ENCODE data around the gene ACSF3.

ACSF3 gene

DNA sequence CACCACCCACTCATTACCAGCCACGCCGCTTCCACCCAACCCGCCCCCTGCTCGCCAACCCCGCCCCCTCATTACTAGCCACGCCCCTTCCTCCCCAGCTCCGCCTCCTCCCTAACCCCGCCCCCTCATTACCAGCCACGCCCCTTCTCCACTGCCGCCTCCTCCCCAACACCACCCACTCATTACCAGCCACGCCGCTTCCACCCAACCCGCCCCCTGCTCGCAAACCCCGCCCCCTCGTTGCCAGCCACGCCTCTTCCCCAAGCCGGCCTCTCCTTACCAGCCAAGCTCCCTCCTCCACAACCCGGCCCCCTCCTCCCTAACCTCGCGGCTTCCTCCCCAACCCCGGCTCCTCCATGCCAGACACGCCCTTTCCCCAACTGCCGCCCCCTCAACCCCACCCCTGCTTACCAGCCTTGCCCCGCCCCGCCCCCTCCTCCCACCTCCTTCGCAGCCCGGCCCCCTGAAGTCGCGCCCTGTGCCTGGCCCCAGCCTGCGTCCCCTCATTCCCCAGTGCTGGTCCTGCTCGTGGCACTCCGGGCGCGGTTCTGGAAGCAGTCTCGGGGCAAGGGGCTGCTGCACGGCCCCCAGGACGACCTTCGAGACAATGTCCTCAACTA is 99.4 kb downstream of the ACSF3 start:
- DNase-seq (ENCODE audit: low read depth, low spot score) = no peak
- TF ChIP-seq POLR2AphosphoS5 (IDR thresholded peaks at IDR 0.05; ENCODE audit: borderline replicate concordance, low read depth, low read length) = no peak
- no peak for TF ChIP-seq EZH2 (IDR thresholded peaks at IDR 0.05)
- no peak for TF ChIP-seq FOXP2 (optimal IDR thresholded peaks at IDR 0.05; ENCODE audit: control extremely low read depth, extremely low read length, insufficient read depth)
- Histone ChIP-seq H3K9ac (ENCODE audit: insufficient read length) (no peak overlapping the region), H3K9me3 (ENCODE audit: low read depth, low read length) (no peaks in the 10 kb centered on the region), H3K27ac (no peak overlapping the region), H3K36me3 (ENCODE audit: insufficient read depth, low read length) (no peaks in the 10 kb centered on the region), H3K4me3 (no peak overlapping the region)

DNA sequence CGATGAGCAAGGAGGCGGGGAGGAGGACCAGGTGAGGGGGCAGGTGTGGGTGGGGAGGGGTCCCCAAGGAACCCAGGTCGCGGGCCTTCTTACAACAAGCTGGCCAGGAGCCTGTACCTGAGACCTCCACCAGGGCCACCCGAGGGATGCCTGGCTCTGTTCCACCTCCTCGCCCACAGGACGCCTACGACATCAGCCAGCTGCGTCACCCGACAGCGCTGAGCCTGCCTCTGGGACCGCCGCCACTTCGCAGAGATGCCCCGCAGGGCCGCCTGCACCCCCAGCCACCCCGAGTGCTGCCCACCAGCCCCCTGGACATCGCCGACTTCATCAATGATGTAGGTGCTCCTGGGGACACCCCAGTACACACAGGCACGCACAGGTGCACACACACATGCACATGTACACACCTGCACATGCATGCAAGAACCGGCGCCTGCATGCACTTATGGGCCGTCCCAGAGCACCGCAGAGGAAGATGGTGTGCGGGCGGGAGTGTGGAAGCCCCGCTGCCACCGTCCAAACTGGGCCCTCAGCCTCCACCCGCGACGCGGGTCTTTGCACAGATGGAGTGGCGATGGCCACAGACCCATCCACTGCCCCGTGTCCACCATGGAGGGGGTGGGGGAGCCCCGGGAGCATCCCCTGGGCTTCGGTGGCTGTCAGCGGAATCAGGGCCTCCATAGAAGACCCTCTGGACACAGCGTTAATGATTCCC is 100.1 kb downstream of the ACSF3 start:
- H3K27ac ChIP-seq = no peak overlapping the region
- no peak overlapping the region for H3K9ac ChIP-seq (ENCODE audit: insufficient read length)
- H3K9me3 ChIP-seq (ENCODE audit: low read depth, low read length) = no peaks in the 10 kb centered on the region
- no peak for DNase-seq (ENCODE audit: low read depth, low spot score)
- H3K36me3 ChIP-seq (ENCODE audit: insufficient read depth, low read length) = no peaks in the 10 kb centered on the region
- TF ChIP-seq EZH2 (IDR thresholded peaks at IDR 0.05) (no peak), POLR2AphosphoS5 (IDR thresholded peaks at IDR 0.05; ENCODE audit: borderline replicate concordance, low read depth, low read length) (no peak), FOXP2 (optimal IDR thresholded peaks at IDR 0.05; ENCODE audit: control extremely low read depth, extremely low read length, insufficient read depth) (no peak)
- H3K4me3 ChIP-seq = no peak overlapping the region

DNA sequence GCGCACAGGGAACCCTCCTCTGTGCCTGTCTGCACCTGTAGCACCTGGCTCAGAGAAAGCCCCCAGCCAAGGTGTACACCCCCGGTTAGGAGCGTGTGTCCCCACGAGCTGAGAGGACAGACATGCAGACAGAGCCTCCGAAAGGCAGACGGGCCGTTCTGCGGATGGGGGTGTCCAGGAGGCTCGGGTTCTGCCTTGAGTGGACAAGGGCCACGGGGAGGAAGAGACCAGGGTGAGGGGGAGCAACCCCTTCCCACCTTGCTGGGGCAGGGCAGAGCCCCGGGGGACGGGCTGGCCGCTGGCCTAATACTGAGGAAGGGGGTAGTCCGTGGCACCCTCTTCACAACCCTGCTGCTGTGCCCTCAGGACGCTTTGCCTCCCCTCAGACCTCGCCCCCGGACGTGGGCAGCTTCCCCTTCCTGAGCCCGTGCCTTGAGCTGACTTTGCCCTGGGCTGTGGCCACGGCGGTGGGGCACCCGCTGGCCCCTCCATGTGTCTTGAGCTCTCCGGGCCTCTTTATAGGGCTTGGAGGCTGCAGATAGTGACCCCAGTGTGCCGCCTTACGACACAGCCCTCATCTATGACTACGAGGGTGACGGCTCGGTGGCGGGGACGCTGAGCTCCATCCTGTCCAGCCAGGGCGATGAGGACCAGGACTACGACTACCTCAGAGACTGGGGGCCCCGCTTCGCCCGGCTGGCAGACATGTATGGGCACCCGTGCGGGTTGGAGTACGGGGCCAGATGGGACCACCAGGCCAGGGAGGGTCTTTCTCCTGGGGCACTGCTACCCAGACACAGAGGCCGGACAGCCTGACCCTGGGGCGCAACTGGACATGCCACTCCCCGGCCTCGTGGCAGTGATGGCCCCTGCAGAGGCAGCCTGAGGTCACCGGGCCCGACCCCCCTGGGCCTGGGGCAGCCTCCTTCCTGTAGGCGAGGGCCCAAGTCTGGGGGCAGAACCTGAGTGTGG is 101.0 kb downstream of the ACSF3 start:
- DNase-seq (ENCODE audit: low read depth, low spot score) = no peak
- TF ChIP-seq POLR2AphosphoS5 (IDR thresholded peaks at IDR 0.05; ENCODE audit: borderline replicate concordance, low read depth, low read length) (no peak), FOXP2 (optimal IDR thresholded peaks at IDR 0.05; ENCODE audit: control extremely low read depth, extremely low read length, insufficient read depth) (no peak), EZH2 (IDR thresholded peaks at IDR 0.05) (no peak)
- Histone ChIP-seq H3K9ac (ENCODE audit: insufficient read length) (no peak overlapping the region), H3K36me3 (ENCODE audit: insufficient read depth, low read length) (no peaks in the 10 kb centered on the region), H3K27ac (no peak overlapping the region), H3K9me3 (ENCODE audit: low read depth, low read length) (no peaks in the 10 kb centered on the region), H3K4me3 (no peak overlapping the region)

DNA sequence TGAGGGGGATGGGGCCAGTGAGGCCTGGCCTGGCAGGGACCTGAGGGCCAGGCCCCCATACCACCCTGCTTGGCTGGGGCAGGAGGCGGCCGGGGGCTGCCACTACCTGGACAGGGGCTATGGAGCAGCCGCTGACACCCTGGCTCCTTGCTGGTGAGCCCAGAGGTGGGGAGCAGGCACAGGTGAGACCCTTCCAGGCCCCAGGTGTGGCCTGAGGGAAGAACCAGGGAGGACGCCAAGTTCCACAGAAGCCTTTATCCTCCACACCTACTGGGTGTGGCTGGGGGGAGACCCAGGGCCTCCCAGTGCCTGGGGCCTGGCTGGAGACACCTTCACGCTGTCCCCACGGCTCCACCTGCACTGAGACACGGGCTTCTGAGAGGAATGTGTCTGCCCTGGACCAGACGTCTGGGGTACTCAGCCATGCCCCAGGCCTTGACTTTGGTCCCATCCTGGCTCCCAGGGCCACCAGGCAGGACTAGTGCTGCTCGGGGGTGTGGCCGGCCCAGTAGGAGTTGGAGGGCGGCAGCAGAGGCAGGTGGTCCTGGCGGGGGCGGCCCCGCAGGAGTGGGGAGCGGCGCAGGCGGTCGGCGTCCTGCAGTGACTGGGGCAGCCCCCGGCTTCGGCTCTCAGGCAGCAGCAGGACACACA is 102.0 kb downstream of the ACSF3 start:
- no peak overlapping the region for H3K27ac ChIP-seq
- no peaks in the 10 kb centered on the region for H3K36me3 ChIP-seq (ENCODE audit: insufficient read depth, low read length)
- no peak overlapping the region for H3K9ac ChIP-seq (ENCODE audit: insufficient read length)
- H3K4me3 ChIP-seq = no peak overlapping the region
- no peak for DNase-seq (ENCODE audit: low read depth, low spot score)
- TF ChIP-seq EZH2 (IDR thresholded peaks at IDR 0.05) (no peak), POLR2AphosphoS5 (IDR thresholded peaks at IDR 0.05; ENCODE audit: borderline replicate concordance, low read depth, low read length) (no peak), FOXP2 (optimal IDR thresholded peaks at IDR 0.05; ENCODE audit: control extremely low read depth, extremely low read length, insufficient read depth) (no peak)
- H3K9me3 ChIP-seq (ENCODE audit: low read depth, low read length) = no peaks in the 10 kb centered on the region

DNA sequence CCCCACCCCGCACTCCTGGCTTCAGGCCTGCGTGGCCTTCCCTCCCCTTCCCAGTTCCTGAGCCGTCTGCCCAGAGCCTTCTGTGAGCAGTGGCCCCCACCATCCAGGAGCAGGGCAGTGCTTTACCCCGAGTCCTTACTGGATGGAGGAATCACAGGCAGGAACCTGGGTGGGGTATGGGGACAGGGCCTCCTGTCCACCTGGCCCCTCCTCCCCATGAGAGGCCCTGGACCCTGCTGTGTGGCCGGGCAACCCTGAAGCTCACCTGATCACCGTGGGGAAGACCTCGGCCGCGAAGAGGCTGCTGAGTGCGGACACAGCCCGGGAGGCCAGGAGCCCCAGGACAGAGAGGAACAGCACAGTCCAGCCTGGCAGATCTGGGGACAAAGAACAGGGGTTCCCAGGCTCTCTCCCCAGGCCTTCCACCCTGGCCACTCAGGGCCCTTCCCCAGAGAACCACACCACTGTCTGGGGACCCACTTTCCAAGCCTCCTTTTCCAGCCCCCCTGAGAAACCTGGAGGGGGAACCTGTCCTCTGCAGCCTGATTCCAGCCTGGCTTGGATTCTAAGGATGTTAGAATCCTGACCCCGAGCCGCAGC is 103.5 kb downstream of the ACSF3 start:
- no peak overlapping the region for H3K4me3 ChIP-seq
- H3K36me3 ChIP-seq (ENCODE audit: insufficient read depth, low read length) = no peaks in the 10 kb centered on the region
- no peaks in the 10 kb centered on the region for H3K9me3 ChIP-seq (ENCODE audit: low read depth, low read length)
- no peak overlapping the region for H3K27ac ChIP-seq
- H3K9ac ChIP-seq (ENCODE audit: insufficient read length) = no peak overlapping the region
- DNase-seq (ENCODE audit: low read depth, low spot score) = no peak
- TF ChIP-seq EZH2 (IDR thresholded peaks at IDR 0.05) = no peak
- TF ChIP-seq FOXP2 (optimal IDR thresholded peaks at IDR 0.05; ENCODE audit: control extremely low read depth, extremely low read length, insufficient read depth) = no peak
- TF ChIP-seq POLR2AphosphoS5 (IDR thresholded peaks at IDR 0.05; ENCODE audit: borderline replicate concordance, low read depth, low read length) = no peak

DNA sequence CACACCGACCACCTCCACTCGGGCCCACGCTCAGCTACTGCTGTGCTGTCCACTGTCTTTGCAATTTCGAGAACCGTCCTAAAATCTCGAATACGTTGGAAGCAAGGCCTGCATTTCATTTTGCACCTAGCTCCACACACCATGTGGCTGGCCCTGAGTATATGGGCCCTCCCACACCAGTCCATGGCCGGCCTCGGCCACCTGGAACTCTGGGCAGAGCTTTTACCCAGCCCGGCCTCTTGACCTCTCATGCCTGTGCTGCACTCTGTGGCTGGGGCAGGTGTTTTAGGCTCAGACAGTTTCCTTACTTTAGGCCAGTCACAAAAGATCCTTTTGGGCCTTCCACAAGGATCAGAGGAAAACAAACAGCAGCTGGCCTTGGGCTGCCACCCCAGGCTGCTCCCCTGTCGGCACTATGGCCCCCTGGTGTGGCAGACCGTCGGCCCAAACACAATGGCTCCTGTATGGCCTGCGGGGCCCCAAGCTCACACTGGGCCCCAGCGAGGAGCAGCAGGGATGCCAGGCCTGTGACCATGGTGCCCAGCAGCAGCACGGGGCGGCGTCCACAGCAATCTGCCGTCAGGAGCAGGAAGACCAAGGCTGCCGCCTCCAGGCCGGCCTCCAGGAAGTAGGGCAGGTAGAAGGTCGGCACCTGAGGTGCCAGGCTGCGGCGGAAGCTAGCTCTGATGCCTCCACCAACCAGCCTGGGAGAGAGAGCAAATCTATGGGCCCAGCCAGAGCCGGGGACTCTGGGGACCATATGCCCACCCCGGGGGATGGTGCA is 104.2 kb downstream of the ACSF3 start:
- TF ChIP-seq EZH2 (IDR thresholded peaks at IDR 0.05) (no peak), FOXP2 (optimal IDR thresholded peaks at IDR 0.05; ENCODE audit: control extremely low read depth, extremely low read length, insufficient read depth) (no peak), POLR2AphosphoS5 (IDR thresholded peaks at IDR 0.05; ENCODE audit: borderline replicate concordance, low read depth, low read length) (no peak)
- H3K27ac ChIP-seq = no peak overlapping the region
- H3K4me3 ChIP-seq = no peak overlapping the region
- no peak for DNase-seq (ENCODE audit: low read depth, low spot score)
- no peak overlapping the region for H3K9ac ChIP-seq (ENCODE audit: insufficient read length)
- no peaks in the 10 kb centered on the region for H3K9me3 ChIP-seq (ENCODE audit: low read depth, low read length)
- H3K36me3 ChIP-seq (ENCODE audit: insufficient read depth, low read length) = no peaks in the 10 kb centered on the region

All from SK-N-MC (cell line).